ENCODE measurements around the gene USP14.
"Not testable (repeated sequence)": the region's sequence is repeated elsewhere in the genome, so short reads cannot be mapped to it uniquely, and the experiment has no call there.

The USP14 gene
- total RNA-seq: 33.2 to 50.6 (median 44.3) reads per million in 4 donors

- DNase-seq: peak; percentile 96 to 98 (median 97)
Measured at GRCh38 chr18:158128-159036, at the start of gene USP14. Gene USP14 (plus strand): TSS chr18:158557. CDS start chr18:158699, 142 bp downstream.

- not testable (repeated sequence) for DNase-seq
Measured at GRCh38 chr18:108665-109063, 49.7 kb upstream of the USP14 start.

- peak in 4 of 5 donors; percentile 21 to 71 (median 34) for DNase-seq
Measured at GRCh38 chr18:109130-109921, 49.0 kb upstream of the USP14 start.

GRCh38 chr18:109922-110261 is 48.5 kb upstream of the USP14 start:
- peak in 1 of 5 donors; percentile 7 for DNase-seq

- DNase-seq: peak in 2 of 5 donors; percentile 15 to 16
Measured at GRCh38 chr18:110351-111201, 47.8 kb upstream of the USP14 start.

DNA sequence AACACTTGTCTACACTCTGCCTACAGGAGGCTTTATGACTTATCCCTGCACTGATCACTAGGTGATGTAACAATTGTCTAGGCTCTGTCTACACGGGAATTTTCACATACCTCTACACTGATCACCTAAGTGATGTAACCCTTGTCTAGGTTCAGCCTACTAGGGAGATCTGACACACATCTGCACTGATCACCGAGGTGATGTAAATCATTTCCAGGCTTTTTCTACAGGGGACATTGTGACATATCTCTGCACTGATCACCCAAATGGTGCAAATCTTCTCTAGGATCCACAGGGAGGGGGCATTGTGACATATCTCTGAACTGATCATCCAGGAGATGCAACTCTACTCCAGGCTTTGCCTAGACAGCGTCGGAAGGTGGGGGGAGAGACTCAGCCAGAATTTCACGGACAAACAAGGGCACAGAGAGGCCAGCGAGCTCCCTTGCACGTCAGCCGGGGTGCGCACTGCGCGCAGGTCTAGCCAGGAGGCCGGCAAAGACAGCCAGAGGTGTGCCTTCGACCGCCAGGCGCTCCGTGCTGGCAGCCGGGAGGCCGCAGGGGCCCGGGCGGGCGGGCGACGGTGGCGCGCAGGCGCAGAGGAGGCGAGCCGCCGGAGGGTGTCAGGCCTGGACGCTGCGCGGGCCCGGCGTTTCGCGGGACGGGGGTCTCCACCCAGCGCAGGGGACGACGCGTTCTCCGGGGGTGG is 46.9 kb upstream of the USP14 start:
- peak; percentile 59 to 74 (median 65) for DNase-seq

GRCh38 chr18:112015-112733 is 46.2 kb upstream of the USP14 start:
- peak in 2 of 5 donors; percentile 26 to 39 for DNase-seq

- peak in 1 of 5 donors; percentile 25 for DNase-seq
Measured at GRCh38 chr18:120539-121260, 37.7 kb upstream of the USP14 start.

DNA sequence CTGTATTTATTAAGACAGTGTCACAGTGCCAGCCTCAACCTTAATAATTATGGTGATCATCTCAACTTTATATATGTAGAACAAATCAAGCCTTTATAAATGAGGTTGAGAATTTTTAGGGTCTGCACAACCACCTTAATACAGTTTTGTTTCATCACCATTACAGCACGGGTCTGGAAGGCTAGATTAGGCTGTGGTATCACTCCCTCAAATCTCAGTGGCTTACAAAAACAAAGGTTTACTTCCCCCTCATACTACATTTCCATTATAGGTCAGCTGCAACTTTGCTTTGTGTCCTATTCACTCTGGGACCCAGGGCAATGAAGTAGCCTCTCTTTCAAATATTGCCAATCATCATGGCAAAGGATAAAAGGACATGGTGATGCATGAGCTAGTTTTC is 23.3 kb upstream of the USP14 start:
- no peak for DNase-seq

DNA sequence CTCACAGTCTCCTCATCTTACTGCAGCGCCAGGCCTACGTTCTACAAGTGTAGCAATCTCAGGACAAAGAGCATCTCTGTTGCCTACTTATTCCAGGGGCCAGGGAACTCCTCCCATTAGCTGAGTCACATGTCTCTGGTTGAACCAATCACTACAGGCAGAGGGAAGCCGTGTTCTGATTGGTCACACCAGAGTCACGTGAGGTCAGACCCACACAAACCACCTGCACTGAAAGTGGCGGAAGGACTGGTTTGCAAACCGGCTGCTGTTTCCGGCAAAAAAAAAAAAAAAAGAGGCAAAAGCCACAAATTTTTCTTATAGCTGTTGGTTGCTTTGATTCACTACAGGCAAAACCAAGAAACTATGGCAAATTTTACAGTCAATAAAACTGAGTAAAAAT is 21.9 kb upstream of the USP14 start:
- DNase-seq: peak in 3 of 5 donors; percentile 7 to 38 (median 27)

DNA sequence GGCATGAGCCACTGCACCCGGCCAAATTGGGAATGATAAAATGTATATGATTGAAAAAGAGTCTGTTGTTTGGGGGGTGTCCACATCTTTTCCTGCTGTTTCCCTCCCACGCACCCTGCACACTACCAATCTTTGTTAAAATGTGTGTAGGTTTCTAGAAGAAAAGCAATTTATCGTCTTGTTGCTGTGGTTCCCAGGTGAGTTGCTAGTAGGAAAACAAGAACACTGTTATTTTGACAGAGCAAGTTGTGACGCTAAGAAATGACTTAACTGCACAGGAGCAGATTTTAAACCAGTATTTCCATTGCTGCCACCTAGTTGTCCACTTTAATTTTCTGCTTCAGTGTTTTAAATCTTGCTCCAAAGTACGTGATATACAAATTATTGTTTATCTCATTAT is 21.0 kb upstream of the USP14 start:
- DNase-seq: no peak

GRCh38 chr18:140670-141266 is 17.6 kb upstream of the USP14 start:
- DNase-seq: no peak

DNA sequence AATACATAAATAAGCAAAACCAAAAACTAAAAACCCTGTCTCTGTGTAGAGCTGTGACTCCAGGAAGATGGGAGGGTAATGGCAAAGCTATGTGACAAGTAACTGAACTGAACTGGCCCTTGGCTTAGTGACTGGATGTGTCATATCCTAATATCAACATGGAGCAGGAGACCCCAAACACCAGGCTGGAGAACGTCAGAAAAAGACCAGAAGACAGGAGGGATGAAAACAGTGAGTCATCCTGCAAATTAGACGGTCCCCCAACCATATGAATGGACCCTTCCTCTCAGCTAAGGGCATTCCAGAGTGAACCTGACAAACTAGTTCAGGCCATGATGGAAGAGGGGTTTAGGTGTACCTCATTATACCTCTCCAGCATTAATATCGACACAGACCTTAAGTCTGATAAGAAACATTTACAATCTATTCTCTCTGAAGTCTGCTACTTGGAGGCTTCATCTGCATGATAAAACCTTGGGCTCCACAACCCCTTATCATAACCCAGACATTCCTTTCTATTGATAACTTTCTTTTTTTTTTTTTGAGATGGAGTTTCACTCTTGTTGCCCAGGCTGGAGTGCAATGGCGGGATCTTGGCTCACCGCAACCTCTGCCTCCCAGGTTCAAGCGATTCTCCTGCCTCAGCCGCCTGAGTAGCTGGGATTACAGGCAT is 15.6 kb upstream of the USP14 start:
- not testable (repeated sequence) for DNase-seq

- no peak for DNase-seq
Measured at GRCh38 chr18:148841-149240, 9.5 kb upstream of the USP14 start.

- DNase-seq: no peak
Measured at GRCh38 chr18:154151-154550, 4.2 kb upstream of the USP14 start.

- DNase-seq: no peak
Measured at GRCh38 chr18:155688-156087, 2.7 kb upstream of the USP14 start.

GRCh38 chr18:156514-157230 is 1.7 kb upstream of the USP14 start:
- DNase-seq: no peak

DNA sequence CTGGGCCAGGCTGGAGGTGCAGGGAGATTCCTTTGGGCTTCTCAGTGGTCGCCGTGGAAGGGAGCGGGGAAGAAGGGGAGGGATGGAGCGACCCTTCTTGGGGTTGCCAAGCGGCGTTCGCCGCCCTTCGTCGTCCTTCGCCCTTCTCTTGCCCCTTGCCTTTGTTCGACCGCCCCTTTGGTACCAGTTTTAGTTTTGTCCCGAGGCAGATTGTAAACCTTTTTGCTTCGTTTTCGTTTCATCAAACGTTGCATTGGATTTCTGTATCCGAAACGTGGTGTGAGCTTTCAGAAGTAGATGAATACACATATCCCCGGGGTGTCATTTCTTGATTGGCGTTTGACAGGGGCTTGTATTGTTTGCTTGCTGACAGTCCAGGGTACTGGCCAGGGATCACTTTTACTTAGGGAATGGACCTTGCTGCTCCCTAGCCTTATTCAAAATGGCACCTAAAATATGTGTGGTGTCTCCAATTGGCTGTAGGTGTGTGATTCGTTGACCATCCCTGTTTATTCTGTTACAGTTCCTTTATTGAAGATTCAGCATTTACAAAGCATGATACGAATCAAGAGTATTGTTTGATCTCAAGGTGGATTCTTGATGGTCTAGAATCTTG is 788 bp downstream of the USP14 start:
- DNase-seq: peak in 1 of 5 donors; percentile 8

Measured in T-helper 1 cell (primary cell).